Coronary artery (tissue), 2 donors: ENCODE data around the gene C3orf20.

Experiments
- DNase-seq: peaks from one replicate; pipeline ENCODE4 v3.0.0-alpha.2; 2017; ENCODE audit warnings: low spot score
- H3K27ac ChIP-seq, 2 donors: fragments of 200-600 bp; sonication (generic); one replicate each; pipeline ENCODE4 v1.5.1; 2016 to 2019
- H3K4me3 ChIP-seq: fragments of 200-600 bp; sonication (generic); 2 replicates; pipeline ENCODE4 v1.5.1; 2016; ENCODE audit warnings: mild to moderate bottlenecking, moderate library complexity
- CTCF ChIP-seq: fragments of 200-600 bp; sonication (generic); IDR thresholded peaks from one replicate; pipeline ENCODE4 v1.5.1; 2019; ENCODE audit warnings: antibody characterized with exemption

The C3orf20 gene

DNA sequence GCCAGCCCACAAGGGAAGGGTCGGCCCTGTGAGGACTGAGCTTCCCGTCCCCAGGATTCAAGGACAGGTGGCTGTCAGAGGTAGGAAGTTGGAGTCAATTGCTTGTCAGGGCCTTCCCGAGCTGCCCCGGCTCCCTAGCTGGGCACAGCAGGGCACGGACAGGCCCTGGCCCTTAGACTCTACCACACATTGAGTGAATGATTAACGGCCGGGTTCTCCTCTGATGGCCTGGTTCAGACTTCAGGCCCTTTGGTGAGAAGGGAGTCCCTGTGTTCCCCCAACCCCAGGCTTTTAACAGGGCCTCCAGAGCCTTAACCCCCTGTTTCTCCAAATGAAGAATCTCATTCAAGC is 127.4 kb downstream of the C3orf20 start:
- Histone ChIP-seq H3K27ac (no peak overlapping the region), H3K4me3 (no peak overlapping the region)
- no peak for TF ChIP-seq CTCF
- DNase-seq: no peak

DNA sequence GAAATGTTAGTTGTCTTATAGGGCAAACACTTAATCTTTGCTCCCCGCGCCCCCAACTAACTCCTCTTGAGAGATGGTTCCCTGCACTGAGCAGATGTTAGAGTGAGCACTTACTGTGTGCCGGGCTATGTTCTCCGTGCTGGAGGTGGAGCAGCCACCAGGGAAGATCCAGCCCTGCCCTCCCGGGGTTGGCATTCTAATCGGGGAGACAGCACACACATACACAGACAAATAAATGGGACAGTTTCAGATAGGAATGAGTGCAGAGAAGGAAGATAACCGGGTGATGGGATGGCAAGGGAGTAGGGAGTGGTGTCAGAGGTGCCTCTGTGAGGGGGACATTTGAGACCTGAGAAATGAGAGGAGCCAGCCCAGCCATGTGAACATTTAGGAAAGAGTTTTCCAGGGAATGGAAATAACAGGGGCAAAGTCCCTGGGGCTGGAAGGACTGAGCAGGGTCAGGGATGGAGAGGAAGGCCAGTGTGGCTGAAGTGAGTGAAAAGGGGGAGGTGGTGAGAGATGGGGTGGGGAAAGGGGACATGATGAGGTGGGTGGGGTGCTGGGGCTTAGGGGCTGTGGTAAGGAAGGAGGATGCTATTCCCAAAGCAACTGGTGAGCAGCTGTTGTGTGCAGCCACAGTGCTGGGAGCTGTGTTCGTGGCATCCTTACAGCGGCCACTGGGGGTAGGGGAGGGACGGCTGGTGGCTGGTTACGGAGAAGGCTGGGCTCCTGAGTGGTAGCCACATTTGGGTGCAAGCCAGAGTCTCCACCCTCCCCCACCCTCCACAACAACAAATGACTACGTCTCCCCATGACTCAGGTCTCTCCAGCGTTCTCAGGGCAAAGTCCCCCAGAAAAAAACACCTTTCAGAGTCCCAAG is 128.4 kb downstream of the C3orf20 start:
- TF ChIP-seq CTCF: no peak
- DNase-seq: peak; percentile 63
- H3K4me3 ChIP-seq: no peak overlapping the region
- H3K27ac ChIP-seq: peak overlapping the region in 1 of 2 donors; percentile 63

DNA sequence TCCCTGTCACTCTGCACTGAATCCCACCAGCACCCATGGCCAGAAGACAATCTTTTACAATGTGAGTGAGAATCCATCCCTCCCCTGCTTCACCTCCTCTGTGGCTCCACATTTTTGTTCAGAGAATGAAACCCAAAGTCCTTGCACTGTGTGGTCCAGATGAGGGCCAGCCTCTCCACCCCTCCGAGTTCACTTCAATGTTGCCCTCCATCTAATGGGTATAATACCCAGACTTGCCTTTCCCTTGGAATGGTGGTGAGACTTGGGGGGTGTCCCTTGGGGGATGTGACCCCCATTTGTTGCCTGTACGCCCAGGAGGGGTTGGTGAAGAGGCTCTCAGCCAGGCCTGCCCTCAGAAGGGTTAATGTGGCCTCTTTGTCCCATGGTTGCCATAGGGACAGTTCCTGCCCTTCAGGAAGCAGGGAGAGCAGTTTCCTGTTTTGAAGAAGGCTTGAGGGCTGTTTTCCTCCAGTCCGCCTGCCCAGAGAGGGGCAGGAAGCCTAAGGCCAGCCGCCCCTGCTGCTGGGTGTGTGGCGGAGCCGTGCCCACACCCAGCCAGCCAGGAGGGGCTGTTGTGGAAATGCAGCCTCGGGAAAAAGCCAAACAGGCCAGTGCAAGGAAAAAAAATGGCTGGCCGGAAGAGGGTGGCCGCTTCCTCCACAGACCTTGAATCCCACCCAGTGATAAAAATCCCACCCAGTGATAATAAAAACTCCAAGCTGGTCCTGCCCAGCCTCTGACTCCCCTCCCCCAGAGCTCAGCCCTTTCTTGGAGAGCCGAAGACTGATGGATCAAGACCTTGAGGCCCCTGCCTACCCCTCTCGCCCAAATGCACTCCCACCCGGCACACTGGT is 129.3 kb downstream of the C3orf20 start:
- TF ChIP-seq CTCF: no peak
- DNase-seq: no peak
- Histone ChIP-seq H3K27ac (peak overlapping the region in 1 of 2 donors; percentile 63), H3K4me3 (peak overlapping the region; percentile 14)

DNA sequence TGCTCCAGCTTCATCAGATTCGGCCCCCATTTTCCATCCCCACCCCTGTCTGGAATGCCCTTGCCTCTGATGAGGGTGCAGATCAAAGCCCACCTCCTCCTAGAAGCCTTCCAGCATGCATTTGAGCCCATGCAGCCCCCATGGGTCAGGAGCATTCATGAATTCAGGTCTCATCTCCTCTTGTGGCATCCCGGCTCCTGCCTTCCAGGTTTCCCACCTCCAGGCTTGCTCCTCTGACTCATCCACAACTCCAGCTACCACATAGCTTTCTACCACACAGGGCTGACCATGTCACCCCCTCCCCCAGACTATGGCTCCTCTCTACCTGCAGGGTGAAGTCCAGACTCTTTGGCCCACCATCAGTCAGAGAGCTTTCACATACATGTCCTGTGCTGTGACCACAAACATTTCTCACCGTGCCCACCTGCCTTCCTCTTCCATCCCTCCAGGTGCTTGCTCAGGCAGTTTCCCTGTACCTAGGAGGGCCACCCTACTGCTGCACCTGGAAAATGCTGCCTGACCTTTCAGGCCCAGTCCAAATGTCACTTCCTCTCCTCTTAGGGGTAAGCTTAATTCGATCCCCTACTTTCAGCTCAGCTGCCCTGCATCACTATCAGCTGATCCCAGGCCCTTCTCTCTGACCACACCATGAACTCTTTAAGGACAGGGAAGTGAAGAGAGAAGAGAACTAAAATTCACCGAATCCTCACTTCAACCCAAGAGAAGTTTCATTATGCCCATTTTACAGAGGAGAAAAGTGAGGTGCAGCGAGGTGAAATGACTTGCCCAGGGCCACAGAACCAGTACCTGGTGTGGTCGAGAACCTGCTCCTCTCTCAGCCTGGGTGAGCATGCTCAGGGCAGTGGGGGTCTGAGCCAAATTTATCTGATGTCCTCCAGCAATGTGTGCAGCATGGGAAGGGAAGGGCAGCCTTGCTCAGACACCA is 130.2 kb downstream of the C3orf20 start:
- TF ChIP-seq CTCF: no peak
- Histone ChIP-seq H3K27ac (peak overlapping the region in 1 of 2 donors; percentile 63), H3K4me3 (no peak overlapping the region)
- DNase-seq: no peak

- Histone ChIP-seq H3K4me3 (no peak overlapping the region), H3K27ac (no peak overlapping the region)
- DNase-seq: no peak
- no peak for TF ChIP-seq CTCF
Measured at GRCh38 chr3:14805961-14806537, 131.1 kb downstream of the C3orf20 start.

DNA sequence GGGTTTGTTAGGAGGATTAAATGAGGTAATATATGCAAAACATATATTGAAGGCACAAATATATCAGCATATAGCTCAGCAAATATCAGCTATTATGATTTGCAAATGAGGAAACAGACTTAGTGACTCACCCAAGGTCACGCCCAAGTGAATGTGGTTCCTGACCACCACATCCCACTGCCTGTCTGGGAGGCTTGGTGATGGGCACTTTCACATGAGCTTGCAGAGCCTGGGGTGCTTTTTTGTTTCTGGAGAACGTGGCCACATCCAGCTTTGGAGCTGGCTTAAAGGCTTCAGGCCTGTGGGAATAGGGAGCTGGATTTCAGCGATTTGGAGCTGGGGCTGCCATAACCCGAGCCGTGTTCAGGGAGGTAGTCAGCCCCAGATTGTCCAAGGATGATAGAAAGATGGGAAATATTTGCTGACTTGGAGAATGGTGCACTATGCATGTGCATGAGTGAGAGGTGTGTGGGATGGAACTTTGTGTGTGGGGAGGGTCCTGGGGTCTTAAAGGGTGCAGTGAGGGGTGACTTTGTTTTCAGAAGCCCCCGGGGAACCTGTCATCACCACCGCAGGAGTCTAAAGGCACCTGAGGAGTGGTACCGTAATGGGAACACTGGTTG is 131.8 kb downstream of the C3orf20 start:
- no peak for TF ChIP-seq CTCF
- no peak for DNase-seq
- H3K27ac ChIP-seq: no peak overlapping the region
- no peak overlapping the region for H3K4me3 ChIP-seq
